Measurements from ENCODE around the gene SLC39A1.
"Not testable (repeated sequence)": the region's sequence is repeated elsewhere in the genome, so short reads cannot be mapped to it uniquely, and the experiment has no call there.

DNA sequence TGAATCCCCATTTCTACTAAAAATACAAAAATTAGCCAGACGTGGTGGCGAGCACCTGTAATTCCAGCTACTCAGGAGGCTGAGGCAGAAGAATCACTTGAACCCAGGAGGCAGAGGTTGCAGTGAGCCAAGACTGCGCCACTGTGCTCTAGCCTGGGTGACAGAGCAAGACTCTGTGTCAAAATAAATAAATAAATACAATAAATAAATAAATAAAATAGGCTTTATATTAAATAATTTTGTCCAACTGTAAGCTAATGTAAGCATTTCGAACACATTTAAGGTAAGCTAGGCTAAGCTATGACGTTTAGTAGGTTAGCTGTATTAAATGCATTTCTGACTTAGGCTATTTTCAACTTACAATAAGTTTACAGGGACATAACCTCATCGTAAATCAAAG is 52.8 kb downstream of the SLC39A1 start:
- TF ChIP-seq CTCF, POLR2A (IDR thresholded peaks at IDR 0.05): not testable (repeated sequence)
